K562 (cell line): Measurements from ENCODE around the gene SMCO4.

ENCODE experiments used
- CHD4 ChIP-seq: fragments of 200-600 bp; sonication (generic); IDR thresholded peaks from 3 replicates; pipeline ENCODE4 v1.6.1; 2012; ENCODE audit warnings: low read depth, mild to moderate bottlenecking, mixed read lengths, low read length, inconsistent platforms; ENCODE audit not compliant: insufficient read depth, insufficient replicate concordance, poor library complexity, severe bottlenecking
- EZH2 ChIP-seq: IDR thresholded peaks from 2 replicates; pipeline ENCODE4 v1.6.1; 2012; ENCODE audit warnings: low read depth, mild to moderate bottlenecking, inconsistent platforms, low read length, borderline replicate concordance
- JUND ChIP-seq, 2 experiments: IDR thresholded peaks; 2 replicates in 1 of 2; 3 replicates in 1 of 2; pipeline ENCODE4 v1.6.1; 2011; ENCODE audit warnings: borderline replicate concordance in 2 of 2, low read depth in 2 of 2, low read length in 2 of 2, improper control_type of control experiment in 1 of 2, missing biosample characterization in 1 of 2, missing genetic modification characterization in 1 of 2, missing genetic modification reagents in 1 of 2
- SREBF1 ChIP-seq: fragments of 150-350 bp; IDR thresholded peaks from 2 replicates; pipeline ENCODE4 v1.6.1; 2014; ENCODE audit warnings: antibody characterized with exemption, low read depth, low read length, borderline replicate concordance
- ZNF263 ChIP-seq: sonication (generic); formaldehyde crosslinking; IDR thresholded peaks from 2 replicates; pipeline ENCODE4 v1.8.0; 2022; ENCODE audit warnings: mild to moderate bottlenecking, missing genetic modification reagents, borderline replicate concordance
- TF ChIP-seq, protein P1 (sequence below), 2 experiments: fragments of 450-650 bp in 1 of 2; IDR thresholded peaks; 2 replicates each; pipeline ENCODE4 v1.6.1; 2011 to 2017; ENCODE audit warnings: low read depth in 2 of 2, antibody characterized with exemption in 1 of 2, borderline replicate concordance in 1 of 2, low read length in 1 of 2, mild to moderate bottlenecking in 1 of 2, mixed read lengths in 1 of 2; ENCODE audit not compliant: control insufficient read depth in 1 of 2

DNA sequence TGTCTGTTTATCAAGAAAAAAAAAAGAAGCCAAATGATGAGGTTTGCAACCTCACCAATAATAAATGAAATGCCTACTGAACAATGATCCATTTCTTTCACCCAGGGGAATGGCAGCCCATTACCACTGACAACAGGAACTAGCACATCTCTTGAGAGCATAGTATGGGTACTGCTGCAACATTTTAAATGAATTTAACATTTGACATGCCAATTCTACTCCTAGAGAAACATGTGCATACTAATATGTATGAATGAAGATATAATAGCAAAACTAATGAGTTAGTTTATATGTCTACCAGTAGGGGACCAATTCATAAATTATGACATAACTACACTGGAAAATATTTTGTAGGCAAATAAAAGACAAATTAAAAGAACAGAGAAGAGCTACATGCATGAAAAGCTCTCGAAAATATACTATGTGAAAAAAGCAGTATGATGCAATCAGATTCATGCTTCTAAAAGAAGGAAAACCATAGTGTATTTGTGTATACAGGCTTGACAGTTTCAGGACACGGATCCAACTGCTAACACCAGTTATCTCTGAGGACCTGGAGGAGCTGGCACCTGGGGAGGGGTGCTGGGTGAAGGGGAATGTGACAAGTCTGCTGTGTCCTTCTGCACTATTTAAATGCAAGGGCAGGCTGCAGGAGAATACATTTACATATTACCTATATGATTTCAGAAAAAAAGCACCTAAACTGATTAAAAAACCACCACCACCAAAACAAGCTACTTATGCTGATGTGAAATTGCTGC, 6.9 kb downstream of the SMCO4 start:
- TF ChIP-seq SREBF1, result no peak
- no peak for TF ChIP-seq EZH2
- TF ChIP-seq CHD4, result no peak
- TF ChIP-seq JUND (IDR thresholded peaks at IDR 0.05; ENCODE audit: borderline replicate concordance, low read depth, low read length), result no peak
- TF ChIP-seq JUND (tag; IDR thresholded peaks at IDR 0.05; ENCODE audit: borderline replicate concordance, low read depth, low read length), result no peak
- TF ChIP-seq ZNF263, result no peak
- TF ChIP-seq, protein P1, sequence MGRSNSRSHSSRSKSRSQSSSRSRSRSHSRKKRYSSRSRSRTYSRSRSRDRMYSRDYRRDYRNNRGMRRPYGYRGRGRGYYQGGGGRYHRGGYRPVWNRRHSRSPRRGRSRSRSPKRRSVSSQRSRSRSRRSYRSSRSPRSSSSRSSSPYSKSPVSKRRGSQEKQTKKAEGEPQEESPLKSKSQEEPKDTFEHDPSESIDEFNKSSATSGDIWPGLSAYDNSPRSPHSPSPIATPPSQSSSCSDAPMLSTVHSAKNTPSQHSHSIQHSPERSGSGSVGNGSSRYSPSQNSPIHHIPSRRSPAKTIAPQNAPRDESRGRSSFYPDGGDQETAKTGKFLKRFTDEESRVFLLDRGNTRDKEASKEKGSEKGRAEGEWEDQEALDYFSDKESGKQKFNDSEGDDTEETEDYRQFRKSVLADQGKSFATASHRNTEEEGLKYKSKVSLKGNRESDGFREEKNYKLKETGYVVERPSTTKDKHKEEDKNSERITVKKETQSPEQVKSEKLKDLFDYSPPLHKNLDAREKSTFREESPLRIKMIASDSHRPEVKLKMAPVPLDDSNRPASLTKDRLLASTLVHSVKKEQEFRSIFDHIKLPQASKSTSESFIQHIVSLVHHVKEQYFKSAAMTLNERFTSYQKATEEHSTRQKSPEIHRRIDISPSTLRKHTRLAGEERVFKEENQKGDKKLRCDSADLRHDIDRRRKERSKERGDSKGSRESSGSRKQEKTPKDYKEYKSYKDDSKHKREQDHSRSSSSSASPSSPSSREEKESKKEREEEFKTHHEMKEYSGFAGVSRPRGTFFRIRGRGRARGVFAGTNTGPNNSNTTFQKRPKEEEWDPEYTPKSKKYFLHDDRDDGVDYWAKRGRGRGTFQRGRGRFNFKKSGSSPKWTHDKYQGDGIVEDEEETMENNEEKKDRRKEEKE (IDR thresholded peaks at IDR 0.05; ENCODE audit: borderline replicate concordance in 1 of 2, control insufficient read depth in 1 of 2, low read depth in 2 of 2, low read length in 1 of 2), result no peak
